Measurements from ENCODE around the gene COX19.

The COX19 gene

DNA sequence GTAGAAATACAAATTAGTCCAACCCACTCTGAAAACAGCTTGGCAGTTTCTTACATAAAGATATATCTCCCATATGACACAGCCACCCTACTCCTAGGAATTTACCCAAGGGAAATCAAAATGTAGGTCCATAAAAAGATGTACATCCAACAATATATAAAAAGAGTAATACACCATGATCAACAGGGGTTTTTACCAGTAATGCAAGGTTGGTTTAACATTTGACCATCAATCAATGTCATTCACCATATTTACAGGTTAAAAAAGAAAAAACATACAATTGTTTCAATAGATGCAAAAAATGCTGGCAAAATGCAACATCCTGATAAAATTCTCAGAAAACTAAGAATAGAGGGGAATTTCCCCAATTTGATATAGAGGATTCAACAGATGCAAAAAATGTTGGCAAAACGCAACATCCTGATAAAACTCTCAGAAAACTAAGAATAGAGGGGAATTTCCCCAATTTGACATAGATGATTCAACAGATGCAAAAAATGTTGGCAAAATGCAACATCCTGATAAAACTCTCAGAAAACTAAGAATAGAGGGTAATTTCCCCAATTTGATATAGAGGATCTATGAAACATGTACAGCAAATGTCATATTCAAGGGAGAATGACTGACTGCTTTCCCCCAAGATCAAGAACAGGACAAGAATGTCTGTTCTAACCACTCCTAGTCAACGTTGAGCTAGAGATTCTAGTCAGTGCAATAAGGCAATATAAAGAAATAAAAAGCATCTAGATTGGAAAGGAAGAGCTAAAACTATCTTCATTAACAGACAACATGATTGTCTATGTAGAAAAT, 34.5 kb downstream of the COX19 start:
- no peak overlapping the region for H2AFZ ChIP-seq (ENCODE audit: low read depth, low read length)
- no peak overlapping the region for H3K9ac ChIP-seq (ENCODE audit: low read length)
- H3K4me3 ChIP-seq (ENCODE audit: low read length): no peak overlapping the region
- TF ChIP-seq EZH2phosphoT487 (IDR thresholded peaks at IDR 0.05; ENCODE audit: low read depth) (no peak), CTCF (IDR thresholded peaks at IDR 0.05; ENCODE audit: low read depth, low read length) (no peak)
- H3K27me3 ChIP-seq (ENCODE audit: low read depth, low read length): peaks cover 8% of the 10 kb centered on the region; the same call in 1 of the 2 replicates
- peaks cover 2% of the 10 kb centered on the region for H3K36me3 ChIP-seq (replicated peaks; ENCODE audit: low read depth, low read length)
- peak overlapping the region; percentile 21; the same call in 1 of the 2 replicates for H3K27ac ChIP-seq (ENCODE audit: low read length)
- no peaks in the 10 kb centered on the region for H3K79me2 ChIP-seq (ENCODE audit: low read length)
- no peaks in the 10 kb centered on the region for H4K20me1 ChIP-seq (ENCODE audit: insufficient read depth, low read length)
- H3K4me2 ChIP-seq (ENCODE audit: low read length): peak overlapping the region; percentile 19; the same call in 1 of the 2 replicates
- H3K9me3 ChIP-seq (ENCODE audit: insufficient read depth, low read length): peaks cover 3% of the 10 kb centered on the region; the same call in 1 of the 2 replicates
- H3K4me1 ChIP-seq (ENCODE audit: low read length): peaks cover 28% of the 10 kb centered on the region

- TF ChIP-seq CTCF (IDR thresholded peaks at IDR 0.05; ENCODE audit: low read depth, low read length): no peak
- H3K9ac ChIP-seq (ENCODE audit: low read length): no peak overlapping the region
- H4K20me1 ChIP-seq (ENCODE audit: insufficient read depth, low read length): no peaks in the 10 kb centered on the region
- no peak overlapping the region for H3K4me2 ChIP-seq (ENCODE audit: low read length)
- H3K36me3 ChIP-seq (replicated peaks; ENCODE audit: low read depth, low read length): peaks cover 2% of the 10 kb centered on the region
- H3K79me2 ChIP-seq (ENCODE audit: low read length): no peaks in the 10 kb centered on the region
- H3K4me1 ChIP-seq (ENCODE audit: low read length): peaks cover 37% of the 10 kb centered on the region
- peaks cover 3% of the 10 kb centered on the region; the same call in 1 of the 2 replicates for H3K9me3 ChIP-seq (ENCODE audit: insufficient read depth, low read length)
- H3K27me3 ChIP-seq (ENCODE audit: low read depth, low read length): peaks cover 8% of the 10 kb centered on the region; the same call in 1 of the 2 replicates
- H3K4me3 ChIP-seq (ENCODE audit: low read length): no peak overlapping the region
- H3K27ac ChIP-seq (ENCODE audit: low read length): no peak overlapping the region
- H2AFZ ChIP-seq (ENCODE audit: low read depth, low read length): no peak overlapping the region
Observed at GRCh38 chr7:939843-940242, 35.5 kb downstream of the COX19 start.

GRCh38 chr7:938546-939185, 36.7 kb downstream of the COX19 start:
- Histone ChIP-seq H4K20me1 (ENCODE audit: insufficient read depth, low read length) (no peaks in the 10 kb centered on the region), H3K4me3 (ENCODE audit: low read length) (no peak overlapping the region), H3K4me1 (ENCODE audit: low read length) (peaks cover 42% of the 10 kb centered on the region), H2AFZ (ENCODE audit: low read depth, low read length) (no peak overlapping the region), H3K27me3 (ENCODE audit: low read depth, low read length) (peaks cover 8% of the 10 kb centered on the region; the same call in 1 of the 2 replicates), H3K36me3 (replicated peaks; ENCODE audit: low read depth, low read length) (peaks cover 2% of the 10 kb centered on the region), H3K79me2 (ENCODE audit: low read length) (no peaks in the 10 kb centered on the region), H3K4me2 (ENCODE audit: low read length) (no peak overlapping the region), H3K27ac (ENCODE audit: low read length) (no peak overlapping the region), H3K9ac (ENCODE audit: low read length) (no peak overlapping the region), H3K9me3 (ENCODE audit: insufficient read depth, low read length) (peaks cover 3% of the 10 kb centered on the region; the same call in 1 of the 2 replicates)
- no peak for TF ChIP-seq EZH2phosphoT487 (IDR thresholded peaks at IDR 0.05; ENCODE audit: low read depth)
- TF ChIP-seq CTCF (IDR thresholded peaks at IDR 0.05; ENCODE audit: low read depth, low read length): no peak

DNA sequence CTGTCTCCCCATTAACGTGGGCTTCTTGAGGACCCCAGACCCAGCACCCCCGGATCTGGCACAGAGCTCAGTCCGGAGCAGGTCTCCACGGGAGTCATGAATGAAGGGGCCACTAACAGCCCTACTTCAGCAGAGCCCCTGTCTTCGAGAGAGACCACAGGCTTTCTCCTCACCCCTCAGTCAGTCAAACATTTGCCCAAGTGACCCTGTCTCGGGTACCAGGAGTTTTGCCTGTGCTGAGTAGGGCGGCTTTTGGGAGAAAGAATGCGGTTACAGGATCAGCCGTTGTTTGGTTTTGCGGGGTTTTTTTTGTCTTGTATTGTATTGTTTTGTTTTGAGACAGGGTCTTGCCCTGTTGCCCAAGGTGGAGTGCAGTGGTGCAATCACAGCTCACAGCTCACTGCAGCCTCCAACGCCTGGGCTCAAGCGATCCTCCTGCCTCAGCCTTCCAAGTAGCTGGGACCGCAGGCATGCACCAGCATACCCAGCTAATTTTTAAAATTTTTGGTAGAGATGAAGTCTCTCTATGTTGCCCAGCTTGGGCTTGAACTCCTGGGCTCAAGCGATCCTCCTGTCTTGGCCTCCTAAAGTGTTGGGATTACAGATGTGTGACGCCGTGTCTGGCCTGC, 37.4 kb downstream of the COX19 start:
- Histone ChIP-seq H2AFZ (ENCODE audit: low read depth, low read length) (no peak overlapping the region), H3K27ac (ENCODE audit: low read length) (no peak overlapping the region), H3K4me3 (ENCODE audit: low read length) (no peak overlapping the region), H3K4me1 (ENCODE audit: low read length) (peaks cover 42% of the 10 kb centered on the region), H3K27me3 (ENCODE audit: low read depth, low read length) (peaks cover 8% of the 10 kb centered on the region; the same call in 1 of the 2 replicates), H4K20me1 (ENCODE audit: insufficient read depth, low read length) (no peaks in the 10 kb centered on the region), H3K4me2 (ENCODE audit: low read length) (no peak overlapping the region), H3K36me3 (replicated peaks; ENCODE audit: low read depth, low read length) (peaks cover 2% of the 10 kb centered on the region), H3K9me3 (ENCODE audit: insufficient read depth, low read length) (peaks cover 3% of the 10 kb centered on the region; the same call in 1 of the 2 replicates), H3K9ac (ENCODE audit: low read length) (no peak overlapping the region), H3K79me2 (ENCODE audit: low read length) (no peaks in the 10 kb centered on the region)
- TF ChIP-seq CTCF (IDR thresholded peaks at IDR 0.05; ENCODE audit: low read depth, low read length) (no peak), EZH2phosphoT487 (IDR thresholded peaks at IDR 0.05; ENCODE audit: low read depth) (no peak)

Measured in OCI-LY3 (cell line).